Measurements from ENCODE around the gene LTBP2.

LTBP2 gene

GRCh38 chr14:74587363-74587707 lies 24.7 kb downstream of the LTBP2 start:
- no peak for DNase-seq

- DNase-seq = no peak
Observed at GRCh38 chr14:74586681-74587362, 25.2 kb downstream of the LTBP2 start.

GRCh38 chr14:74585406-74586335 lies 26.4 kb downstream of the LTBP2 start:
- no peak for DNase-seq

GRCh38 chr14:74584951-74585350 lies 27.1 kb downstream of the LTBP2 start:
- DNase-seq = no peak

DNA sequence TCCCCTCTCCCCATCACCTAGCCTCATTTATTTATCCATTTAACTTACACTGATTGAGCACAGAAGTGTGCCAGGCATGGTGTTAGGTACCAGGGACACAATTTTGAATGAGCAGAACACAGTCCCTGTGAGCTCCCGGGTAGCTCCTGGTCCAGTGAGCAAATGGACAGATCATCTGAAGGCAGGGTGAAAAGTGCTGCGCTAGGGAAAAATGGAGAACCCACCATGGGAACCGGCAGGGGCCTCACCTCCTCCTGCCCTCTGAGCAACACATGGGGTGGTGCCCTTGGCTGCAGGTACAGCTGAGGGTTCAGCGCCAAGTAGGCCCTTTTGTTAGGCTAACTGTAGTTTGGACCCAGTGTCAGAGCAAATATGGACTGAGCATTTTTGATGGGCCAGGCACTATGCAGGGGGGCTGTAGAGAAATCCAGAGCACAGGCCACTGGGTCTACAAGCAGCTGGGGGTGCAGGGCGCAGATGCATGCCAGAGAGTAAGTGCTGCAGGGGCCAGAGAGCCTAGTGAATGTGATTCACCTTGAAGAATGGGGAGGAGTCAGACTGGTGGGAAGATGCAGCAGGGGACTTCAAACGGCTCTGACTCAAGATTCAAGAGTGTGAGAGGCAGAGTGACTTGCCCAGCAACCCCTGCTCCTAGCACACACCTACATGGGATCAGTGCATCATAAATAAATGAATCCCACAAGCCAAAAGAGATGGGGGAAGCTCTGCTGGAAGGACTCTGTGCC lies 28.2 kb downstream of the LTBP2 start:
- DNase-seq = no peak

DNA sequence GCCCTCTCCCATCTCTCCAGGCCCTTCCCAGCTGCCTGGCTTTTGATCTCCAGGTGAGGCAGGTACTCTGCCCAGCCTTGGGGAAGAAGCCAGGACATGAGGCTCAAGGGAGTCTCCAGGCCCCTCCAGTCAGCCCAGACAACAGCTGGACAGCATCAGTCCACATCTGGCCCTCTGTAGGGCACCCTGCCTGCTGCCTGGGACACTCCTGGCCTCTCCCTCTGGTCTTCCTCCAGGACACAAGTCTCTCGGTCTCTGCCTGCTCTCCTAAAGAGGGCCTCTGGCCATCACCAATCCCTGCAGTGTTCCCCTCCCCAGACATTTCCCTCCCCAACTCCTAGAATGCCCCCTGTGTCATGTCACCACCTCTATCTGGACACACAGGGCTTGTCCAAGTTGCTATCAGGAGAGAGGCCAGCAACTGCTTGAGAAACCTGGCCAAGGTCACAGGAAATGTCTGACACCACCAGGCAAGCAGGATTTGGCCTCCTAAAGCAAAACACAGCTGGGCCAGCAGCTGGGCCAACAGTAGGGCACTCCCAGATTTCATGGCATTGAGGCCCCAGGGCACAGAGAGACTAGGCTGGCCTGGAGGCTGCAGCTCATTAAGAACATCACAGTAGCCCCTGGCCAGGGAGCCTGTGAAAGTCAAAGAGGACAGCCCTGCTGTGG lies 29.0 kb downstream of the LTBP2 start:
- no peak for DNase-seq

DNA sequence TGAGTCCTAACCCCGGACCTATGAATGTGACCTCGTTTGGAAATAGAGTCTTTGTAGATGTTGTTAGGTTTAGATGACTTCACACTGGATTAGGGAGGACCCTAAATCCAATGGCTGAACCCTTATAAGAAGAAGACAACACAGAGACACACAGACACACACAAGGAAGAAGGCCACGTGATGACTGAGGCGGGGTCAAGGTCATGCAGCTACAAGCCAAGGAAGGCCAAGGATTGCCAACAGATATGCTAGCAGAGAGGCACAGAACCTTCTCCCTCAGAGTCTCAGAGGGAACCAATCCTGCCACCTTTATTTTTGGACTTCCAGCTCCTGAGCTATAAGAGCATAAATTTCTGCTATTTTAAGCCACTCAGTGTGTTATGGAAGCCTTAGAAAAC lies 31.8 kb downstream of the LTBP2 start:
- no peak for DNase-seq

DNA sequence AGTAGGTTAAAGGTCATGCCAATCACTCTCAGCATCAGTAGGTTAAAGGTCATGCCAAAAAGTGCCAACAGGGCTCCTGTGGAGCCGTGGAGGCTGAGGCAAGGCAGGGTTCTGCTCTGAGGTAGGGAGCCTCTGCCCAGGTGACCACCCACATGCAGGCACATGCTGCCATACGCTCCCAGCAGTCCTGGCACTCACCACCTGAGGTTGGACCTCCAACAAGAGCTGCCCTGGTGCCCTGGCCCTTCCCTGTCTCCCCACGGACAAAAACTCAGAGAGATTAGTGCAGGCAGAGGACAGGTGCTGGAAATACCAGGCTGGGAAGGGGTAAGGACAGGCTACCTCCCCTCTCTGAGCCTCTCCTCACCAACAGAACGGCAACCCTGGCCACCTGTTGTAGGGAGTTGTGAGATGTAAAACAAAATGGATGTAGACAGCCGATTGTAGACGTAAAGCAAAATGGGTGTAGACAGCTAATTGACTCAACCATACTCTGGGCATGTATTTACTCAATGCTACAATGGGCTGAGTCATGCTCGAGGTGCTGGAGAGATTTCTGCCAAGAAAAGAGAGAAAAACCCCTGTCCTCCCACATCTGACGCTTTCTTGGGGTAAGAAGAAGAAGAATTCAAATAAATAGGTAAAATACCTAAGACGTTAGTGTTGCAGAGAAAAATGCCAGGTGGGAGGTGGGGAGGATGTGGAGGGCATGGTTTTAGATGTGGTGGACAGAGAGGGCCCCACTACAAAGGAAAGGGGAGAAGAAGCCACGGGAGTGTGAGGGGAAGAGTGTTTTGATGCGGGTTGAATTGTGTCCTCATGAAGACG lies 32.4 kb downstream of the LTBP2 start:
- DNase-seq = no peak

DNA sequence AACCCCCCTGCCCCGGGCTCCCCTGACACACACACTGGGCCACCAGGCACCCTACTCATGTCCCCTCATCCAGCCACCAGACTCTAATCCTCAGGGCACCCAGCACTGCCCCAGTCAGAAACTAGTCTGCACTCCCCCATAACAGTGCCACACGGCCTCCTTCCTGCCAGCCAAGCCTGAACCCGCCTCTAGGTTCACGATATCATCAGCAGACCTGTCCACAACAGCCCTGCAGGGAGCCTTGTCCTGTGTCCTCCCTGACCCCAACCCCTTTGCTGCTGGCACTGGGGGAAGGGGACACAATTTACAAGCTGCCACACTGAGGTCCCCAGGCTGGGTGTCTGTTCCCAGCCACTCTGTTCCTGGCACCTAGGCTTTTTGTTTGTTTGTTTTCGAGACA lies 33.6 kb downstream of the LTBP2 start:
- DNase-seq = no peak

DNA sequence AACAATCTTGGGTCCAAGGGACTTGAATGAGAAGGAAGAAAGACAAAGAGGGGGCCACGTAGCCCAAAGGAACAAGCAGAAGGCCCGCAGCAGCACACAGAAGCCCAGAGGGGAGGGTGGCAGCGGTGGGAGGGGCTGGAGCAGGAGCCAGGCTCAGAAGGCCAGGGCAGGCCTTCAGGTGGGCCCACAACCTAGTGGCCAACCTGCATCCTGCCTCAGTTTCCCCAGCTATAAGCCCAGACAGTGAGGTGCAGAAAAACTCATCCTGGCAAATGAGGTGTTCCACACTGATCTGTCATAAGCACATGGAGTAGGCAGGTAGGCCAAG lies 34.1 kb downstream of the LTBP2 start:
- no peak for DNase-seq

DNA sequence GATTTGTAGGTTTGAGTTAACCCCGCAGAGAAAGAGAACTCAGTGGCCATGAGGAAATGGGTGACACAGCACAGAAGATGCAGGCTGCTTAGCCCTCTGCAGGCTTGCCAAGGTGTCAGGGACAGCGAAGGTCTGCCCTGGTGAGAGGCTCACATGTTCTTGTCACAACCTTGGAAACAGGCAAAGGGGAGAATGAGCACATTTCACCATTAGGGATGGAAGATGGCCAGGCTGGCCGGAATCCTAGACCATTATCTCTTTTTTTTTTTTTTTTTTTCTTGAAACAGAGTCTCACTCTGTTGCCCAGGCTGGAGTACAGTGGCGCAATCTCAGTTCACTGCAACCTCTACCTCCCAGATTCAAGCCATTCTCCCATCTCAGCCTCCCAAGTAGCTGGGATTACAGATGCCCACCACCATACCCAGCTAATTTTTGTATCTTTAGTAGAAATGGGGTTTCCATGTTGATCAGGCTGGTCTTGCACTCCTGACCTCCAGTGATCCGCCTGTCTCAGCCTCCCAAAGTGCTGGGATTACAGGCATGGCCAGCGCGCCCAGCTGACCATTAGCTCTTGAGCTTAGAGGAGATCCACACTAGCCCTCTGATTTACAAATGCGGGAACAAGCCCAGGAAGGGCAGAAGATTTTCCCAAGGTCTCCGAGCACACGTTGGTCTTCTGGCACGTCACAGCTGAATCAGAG lies 34.6 kb downstream of the LTBP2 start:
- no peak for DNase-seq

DNA sequence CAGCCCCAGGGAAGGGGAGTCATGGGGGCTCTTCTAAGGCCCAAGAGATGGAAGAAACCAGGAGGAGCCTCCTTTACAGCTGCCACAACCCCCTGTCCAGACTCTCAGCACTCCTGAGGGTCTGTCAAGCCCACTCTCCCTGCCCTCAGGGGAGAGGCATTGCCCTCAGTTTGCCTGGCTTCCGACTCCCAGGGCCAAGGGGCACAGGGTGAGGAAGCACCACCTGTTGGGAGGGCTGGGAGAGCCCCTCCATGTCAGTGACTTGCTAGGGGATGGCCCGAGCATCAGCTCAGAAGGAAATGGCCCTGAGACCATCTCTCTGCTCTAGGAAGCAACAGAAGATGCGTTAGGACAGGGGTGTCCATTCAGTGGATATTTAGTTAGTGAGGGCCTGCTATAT lies 36.1 kb downstream of the LTBP2 start:
- no peak for DNase-seq

DNA sequence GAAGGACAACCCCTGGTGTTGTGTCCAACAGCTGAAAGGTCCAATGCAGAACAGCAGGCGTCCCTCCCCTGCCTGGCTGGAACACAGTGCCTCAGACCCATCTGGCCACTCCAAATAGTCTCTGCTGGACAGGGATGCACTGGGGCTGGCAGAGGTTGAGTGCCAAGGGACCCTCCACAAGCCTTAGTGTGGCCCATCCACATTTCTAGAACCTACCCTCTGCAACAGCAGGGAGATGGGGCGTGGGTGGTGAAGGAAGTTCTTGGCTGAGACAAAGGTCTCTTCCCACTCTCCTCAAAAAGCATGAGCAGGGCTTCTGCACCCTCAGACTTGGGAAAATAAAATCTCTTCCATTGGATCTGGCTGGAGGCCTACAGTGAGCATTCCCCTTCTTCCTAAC lies 36.5 kb downstream of the LTBP2 start:
- DNase-seq = no peak

- no peak for DNase-seq
Observed at GRCh38 chr14:74574706-74575105, 37.3 kb downstream of the LTBP2 start.

DNA sequence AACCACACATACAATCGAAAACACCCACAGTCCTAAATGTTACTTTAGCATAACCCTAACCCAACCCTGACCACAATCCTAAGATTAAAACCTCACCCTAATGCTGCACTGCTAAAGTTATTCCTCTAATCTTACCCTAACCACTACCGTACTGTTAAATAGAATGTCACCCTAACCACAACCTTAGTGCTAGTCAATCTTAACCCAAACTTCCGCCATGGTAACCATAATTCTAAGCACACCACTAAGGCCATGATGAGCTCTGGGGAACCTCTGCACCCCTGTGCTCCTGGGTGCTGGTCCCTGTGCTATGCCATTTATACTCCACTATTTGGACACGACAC lies 38.0 kb downstream of the LTBP2 start:
- DNase-seq = no peak

DNA sequence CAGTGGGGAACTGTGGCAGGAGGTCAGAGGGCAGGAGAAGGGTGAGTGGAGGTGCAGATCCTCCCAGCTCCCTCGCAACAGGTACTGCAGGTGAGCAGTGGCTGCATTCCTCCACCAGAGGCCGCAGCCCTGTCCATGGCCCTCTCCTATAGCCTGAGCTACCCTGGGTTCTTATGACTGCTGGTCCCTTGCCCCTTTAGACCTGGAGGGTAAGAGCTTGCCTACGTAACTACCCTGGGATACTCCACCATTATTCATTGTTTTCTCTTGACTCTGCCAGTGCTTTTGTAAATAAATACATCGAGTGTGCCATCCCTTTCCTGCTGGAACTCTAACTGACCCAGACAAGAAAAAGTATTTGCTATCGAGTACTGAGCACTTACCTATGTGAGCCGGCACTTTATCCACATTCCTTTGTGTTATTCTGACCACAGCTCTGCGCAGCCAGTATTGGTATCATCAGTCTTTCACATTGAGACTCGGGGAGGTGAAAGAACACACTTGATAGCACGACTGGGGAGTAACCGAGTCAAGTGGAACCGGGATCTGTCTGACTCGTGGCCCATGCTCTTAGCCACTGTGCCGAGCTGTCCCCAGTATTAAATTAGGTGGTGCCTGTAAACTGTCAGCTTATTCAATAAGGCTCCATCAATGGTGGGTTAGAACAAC lies 38.5 kb downstream of the LTBP2 start:
- DNase-seq = no peak

DNA sequence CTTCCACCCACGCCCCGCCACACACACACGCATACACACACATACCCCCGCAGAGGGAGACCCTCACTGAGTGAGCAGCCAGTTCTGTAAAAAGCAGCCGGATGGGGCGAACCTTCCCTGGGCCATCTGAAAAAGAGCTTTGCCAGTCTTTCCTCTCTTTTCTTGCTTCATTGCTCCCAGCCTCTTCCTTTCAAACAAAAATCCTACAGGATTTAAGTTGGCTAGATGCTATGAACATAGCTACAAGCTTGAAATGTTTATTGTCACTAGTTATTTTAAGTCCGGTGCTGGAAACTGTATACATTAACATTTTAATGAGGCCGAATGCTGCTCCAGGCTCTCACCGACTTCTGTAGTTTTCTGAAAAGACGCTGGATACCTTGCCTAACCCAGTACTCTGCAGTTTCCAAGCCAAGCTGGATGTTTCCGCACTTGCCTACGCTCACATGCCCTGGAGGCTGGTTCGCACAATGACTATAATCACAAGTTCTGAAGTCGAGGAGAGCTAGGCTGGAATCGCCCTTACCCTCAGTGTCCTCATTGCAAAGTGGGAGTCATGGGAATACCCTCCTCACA lies 39.2 kb downstream of the LTBP2 start:
- DNase-seq = no peak

- DNase-seq = no peak
Observed at GRCh38 chr14:74571901-74572725, 39.9 kb downstream of the LTBP2 start.

DNA sequence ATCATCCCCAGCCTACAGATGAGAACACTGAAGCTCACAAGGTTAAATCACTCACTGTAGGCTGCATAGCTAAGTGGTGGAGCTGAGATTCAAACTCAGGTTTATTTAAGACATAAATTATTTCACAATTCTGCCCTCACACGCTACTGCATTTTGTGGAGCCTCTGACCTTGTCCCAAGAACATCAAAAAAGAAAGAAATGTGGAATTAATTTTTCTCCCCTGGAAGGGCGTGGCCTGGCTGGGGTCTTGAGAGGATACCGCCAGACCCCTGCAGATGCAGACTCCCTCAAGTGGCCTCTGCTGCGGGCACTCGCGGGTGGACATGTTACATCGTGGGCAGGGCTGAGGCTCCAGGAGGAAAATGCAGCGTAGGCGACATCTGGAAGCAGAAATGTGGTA lies 40.6 kb downstream of the LTBP2 start:
- no peak for DNase-seq

GRCh38 chr14:74570696-74571095 lies 41.3 kb downstream of the LTBP2 start:
- DNase-seq = no peak

Measured in activated gamma-delta T cell treated with Interleukin-2 at 50 U/mL for 16 hours (primary cell).